ENCODE data around the gene RPGRIP1L.

Gene RPGRIP1L

DNA sequence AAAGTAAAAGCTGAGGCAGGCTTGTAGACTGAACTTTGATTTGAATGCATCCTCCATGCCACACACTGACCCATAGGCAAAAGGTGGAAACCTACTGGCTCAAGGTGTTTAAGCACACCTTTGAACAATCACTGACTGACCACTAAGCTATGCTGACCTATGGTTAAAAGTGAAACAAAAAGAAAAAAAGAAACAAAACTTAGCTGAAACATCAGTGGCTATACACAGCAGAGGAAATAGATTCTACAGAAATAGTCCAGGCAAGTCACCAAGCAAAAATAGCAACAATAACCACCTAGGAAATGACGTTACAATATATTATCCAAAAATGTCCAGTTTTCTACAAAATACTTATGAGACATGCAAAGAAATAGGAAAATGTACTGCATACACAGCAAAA is 60.2 kb downstream of the RPGRIP1L start:
- no peak for DNase-seq

- DNase-seq = no peak
These were observed 61.6 kb downstream of the RPGRIP1L start for GRCh38 chr16:53642094-53642493.

- DNase-seq = no peak
These were observed 66.7 kb downstream of the RPGRIP1L start for GRCh38 chr16:53636978-53637377.

DNA sequence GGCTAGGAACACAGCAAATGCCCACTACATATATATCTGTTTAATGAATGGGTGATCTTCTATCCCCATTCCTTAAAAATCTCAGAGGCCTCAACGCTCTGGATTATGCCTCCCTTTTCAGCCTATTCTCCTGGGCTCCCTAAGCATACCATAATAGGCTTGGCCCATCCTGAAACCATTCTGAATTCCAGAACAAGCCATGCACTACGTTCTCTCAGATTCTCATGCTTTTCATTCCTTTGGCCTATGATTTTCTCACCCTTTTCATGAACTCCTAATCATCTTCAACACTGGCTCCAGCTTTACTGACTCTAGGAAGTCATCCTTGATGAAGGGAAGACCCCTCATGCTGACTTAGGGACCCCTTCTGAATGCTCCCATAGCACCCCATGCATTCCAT is 71.1 kb downstream of the RPGRIP1L start:
- DNase-seq = no peak

- no peak for DNase-seq
These were observed 72.2 kb downstream of the RPGRIP1L start for GRCh38 chr16:53631236-53632025.

DNA sequence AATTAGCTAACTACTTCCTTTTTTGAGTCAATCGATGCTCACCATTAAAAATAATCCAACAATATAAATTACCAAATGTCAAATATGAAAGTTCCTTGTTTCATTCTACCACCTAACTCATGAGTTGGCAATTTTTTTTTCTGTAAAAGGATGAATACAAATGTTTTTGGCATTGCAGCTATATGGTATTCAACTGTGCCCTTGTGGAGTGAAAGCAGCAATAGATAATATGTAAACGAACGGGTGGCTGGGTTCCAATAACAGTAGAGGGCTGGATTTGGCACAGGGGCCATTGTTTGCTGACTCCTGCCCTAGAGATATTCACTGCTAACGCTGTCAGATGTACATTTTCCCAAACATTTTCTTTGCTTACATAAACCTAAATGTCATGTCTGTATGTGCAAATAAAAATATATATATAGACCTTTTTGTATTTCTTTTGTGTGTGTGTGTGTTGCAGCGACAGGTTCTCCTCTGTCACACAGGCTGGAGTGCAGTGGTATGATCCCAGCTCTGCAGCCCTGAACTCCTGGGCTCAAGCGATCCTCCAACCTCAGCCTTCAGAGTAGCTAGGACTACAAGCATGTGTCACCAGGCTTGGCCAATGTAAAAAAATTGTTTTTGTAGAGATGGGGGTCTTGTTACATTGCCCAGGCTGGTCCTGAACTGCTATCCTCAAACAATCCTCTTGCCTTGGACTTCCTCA is 73.9 kb downstream of the RPGRIP1L start:
- no peak for DNase-seq

GRCh38 chr16:53629151-53629550 is 74.5 kb downstream of the RPGRIP1L start:
- DNase-seq = no peak

GRCh38 chr16:53626811-53627210 is 76.8 kb downstream of the RPGRIP1L start:
- no peak for DNase-seq

DNA sequence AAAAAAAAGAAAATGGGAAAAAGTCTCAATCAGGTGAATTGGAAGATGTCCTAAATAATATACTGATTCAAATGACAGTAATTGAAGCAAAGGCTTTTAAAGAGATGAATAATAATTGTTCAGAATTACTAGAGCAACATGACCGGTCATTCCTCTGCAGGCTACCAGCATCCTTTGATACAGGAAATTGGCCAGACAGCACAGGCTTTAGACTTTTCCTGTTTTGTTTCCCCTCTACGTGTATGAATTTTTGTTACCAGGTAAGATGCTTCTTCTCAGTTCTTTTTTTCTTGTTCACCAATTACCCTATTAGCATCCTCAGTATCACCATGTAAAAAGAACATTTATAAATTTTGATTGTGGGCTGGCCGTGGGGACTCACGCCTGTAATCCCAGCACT is 77.5 kb downstream of the RPGRIP1L start:
- no peak for DNase-seq

DNA sequence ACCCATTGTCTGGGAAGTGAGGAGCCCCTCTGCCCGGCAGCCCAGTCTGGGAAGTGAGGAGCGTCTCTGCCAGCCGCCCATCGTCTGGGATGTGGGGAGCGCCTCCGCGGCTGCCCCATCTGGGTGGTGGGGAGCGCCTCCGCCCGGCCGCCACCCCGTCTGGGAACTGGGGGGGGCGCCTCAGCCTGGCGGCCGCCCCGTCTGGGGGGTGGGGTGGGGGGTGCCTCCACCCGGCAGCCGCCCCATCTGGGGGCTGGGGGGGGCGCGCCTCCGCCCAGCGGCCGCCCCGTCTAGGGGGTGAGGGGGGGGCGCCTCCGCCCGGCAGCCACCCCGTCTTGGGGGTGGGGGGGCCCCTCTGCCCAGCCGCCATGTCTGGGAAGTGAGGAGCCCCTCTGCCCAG is 78.4 kb downstream of the RPGRIP1L start:
- DNase-seq = no peak

DNA sequence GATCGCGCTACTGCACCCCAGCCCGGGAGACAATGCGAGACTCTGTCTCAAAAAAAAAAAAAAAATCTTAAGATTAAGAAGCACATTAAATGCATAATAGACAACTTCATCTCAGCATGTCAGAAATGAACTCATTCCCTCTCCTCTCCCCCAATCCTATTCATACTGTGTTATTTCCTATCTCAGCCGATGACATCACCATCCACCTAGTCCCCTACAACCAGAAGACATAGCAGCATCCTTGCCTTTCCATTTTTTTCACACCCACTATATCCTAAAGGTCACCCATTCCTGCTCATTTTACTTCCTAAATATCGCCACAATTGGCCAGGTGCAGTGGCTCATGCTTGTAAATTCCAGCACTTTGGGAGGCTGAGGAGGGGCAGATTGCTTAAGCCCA is 81.3 kb downstream of the RPGRIP1L start:
- DNase-seq = no peak

- no peak for DNase-seq
These were observed 83.2 kb downstream of the RPGRIP1L start for GRCh38 chr16:53620476-53620875.

DNA sequence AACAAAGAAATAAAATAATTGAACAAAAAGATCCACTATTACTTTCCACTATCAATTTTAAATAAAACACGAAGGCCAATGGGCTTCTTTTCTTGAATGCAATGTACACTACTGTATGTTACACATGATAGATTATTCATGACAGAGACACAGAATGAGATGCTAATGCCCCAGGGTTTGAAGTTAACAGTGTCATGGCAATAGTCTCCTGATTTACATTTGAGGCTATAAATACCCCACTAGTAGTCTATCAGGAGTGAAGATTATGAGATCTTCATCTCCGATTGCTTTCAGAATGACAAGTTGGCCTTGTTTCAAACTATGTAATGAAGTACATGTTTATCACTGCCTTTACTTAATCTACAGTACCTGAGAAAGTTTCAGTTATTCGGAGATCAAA is 84.4 kb downstream of the RPGRIP1L start:
- DNase-seq = no peak

- no peak for DNase-seq
These were observed 89.3 kb downstream of the RPGRIP1L start for GRCh38 chr16:53614346-53614745.

GRCh38 chr16:53612003-53612402 is 91.7 kb downstream of the RPGRIP1L start:
- no peak for DNase-seq

GRCh38 chr16:53611179-53611696 is 92.4 kb downstream of the RPGRIP1L start:
- DNase-seq = no peak

- no peak for DNase-seq
These were observed 94.1 kb downstream of the RPGRIP1L start for GRCh38 chr16:53609536-53609935.

DNA sequence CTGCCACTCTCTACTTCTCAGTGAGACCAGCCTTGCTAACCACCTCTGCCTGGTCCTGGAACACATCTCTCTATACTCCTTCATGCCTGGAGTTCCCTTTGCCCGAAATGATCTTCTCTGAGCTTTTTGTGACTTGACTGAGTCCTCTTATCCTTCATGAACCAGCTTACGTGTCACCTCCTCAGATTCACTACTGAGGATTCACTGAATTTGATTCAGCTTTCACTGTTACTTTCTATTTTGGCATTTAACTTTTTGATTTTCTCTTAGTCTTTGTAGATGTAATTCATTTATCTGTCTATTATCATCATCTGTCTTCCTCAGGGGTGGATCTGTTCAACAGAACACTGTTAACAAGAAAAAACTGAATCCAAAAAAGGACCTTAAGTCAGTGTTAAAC is 95.6 kb downstream of the RPGRIP1L start:
- no peak for DNase-seq

- DNase-seq = no peak
These were observed 97.7 kb downstream of the RPGRIP1L start for GRCh38 chr16:53605831-53606400.

DNA sequence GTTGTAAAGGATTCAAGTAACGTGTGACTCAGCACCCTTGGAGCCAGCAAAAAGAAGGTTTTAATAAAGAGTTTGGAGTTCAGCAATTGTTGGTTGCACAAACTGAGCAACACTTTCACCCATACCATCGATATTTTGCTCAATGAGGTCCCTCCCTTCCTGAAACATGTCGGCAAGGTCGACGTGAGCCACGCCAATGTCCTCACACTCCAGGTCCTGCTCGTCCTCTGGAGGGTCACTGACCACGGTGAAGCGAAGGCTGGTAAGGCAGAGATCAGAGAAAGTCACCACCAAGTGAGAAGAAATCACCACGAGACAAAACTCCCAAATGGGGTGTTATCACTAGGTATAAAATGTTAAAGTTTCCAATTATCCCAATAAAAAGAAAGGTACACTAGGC is 98.3 kb downstream of the RPGRIP1L start:
- DNase-seq = no peak

DNA sequence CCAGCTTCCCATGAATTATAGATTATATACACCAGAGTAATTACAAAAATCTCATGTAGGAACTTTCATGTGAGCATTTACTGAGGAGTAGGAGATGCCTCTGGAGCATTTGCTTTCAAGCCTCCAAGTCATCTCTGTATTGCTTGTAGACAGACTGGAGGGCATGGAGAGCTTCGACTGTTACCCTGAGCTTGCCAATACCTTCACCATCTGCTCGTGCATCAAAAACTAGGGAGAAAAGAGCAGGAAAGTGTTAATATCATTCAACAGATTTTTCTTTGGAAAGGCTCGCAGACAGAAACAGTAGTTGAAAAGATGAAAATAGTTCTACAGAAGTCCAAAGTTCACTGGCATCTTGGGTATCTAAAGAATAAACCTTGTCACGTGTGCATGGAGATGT is 101.7 kb downstream of the RPGRIP1L start:
- DNase-seq = no peak

GRCh38 chr16:53600616-53601015 is 103.0 kb downstream of the RPGRIP1L start:
- no peak for DNase-seq

GRCh38 chr16:53600126-53600525 is 103.5 kb downstream of the RPGRIP1L start:
- no peak for DNase-seq

DNA sequence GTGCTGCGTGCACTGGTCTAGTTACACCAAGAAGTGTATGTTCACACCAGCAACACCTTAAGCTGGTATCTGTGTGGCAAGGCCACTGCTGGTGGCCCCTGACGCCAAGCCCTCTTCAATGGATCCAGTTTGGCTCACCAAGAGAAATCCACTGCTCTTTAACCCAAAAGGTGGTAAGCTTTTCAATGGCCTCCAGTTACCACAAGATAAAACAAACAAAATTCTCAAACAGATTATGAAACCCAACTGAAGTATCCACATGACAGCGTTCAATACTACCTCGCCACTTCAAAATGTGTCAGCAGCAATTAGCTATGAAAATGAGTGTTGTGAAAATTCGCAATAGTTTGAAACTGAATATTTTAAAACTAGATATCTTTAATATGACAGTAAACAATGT is 104.1 kb downstream of the RPGRIP1L start:
- DNase-seq = no peak
